ENCODE measurements around the gene SDK1.

DNA sequence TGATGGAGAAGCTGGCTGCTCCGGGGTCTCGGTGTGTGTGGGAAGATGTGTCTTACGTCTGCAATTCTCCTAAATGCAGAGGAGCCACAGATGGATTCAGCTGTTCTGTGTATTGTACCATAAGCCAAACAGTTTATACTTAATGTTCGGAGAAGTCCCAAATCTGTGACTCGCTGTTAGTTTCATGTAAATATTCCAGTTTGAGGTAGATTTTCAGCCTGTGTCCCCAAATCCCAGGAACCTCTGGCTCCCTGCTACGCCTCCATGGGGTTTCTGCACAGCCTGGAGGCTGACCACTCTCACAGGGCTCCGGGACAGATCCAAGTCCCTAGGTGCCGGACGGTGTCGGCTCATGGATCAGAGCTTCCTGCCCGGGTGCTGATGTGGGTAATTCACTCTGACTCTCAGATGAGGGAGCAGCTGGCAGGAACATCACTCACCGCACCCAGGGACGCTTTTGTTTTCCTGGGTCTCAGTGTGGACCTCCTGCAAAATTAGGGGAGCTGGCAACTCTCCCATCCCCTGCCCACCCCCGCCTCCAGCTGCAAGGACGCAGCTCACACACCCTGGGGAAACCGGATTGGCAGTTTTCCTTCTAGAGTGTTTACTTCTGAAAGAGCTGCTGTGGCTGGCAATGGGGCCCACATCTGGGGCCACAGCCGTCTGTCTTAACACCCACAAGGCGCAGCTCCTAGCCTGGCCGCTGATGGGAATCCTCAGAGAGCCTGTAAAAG is 960.0 kb downstream of the SDK1 start:
- TF ChIP-seq CTCF (conservative IDR thresholded peaks at IDR 0.05; ENCODE audit: low read depth in 2 of 2): no peak
- TF ChIP-seq EZH2phosphoT487 (IDR thresholded peaks at IDR 0.05; ENCODE audit: unreplicated experiment): no peak
- TF ChIP-seq CREB1 (CRISPR knock-in tag; IDR thresholded peaks at IDR 0.05; ENCODE audit: low read depth): no peak

All from GM23338 (cell line).